AG20443 (cell line): ENCODE data around the gene BAZ2B.
A peak's percentile ranks its signal among the peaks of the same experiment; 100 is the strongest.

Source experiments
- DNase-seq: peaks from one replicate; pipeline ENCODE4 v3.0.0; 2012; ENCODE audit warnings: low spot score, mixed read lengths

Gene BAZ2B

DNA sequence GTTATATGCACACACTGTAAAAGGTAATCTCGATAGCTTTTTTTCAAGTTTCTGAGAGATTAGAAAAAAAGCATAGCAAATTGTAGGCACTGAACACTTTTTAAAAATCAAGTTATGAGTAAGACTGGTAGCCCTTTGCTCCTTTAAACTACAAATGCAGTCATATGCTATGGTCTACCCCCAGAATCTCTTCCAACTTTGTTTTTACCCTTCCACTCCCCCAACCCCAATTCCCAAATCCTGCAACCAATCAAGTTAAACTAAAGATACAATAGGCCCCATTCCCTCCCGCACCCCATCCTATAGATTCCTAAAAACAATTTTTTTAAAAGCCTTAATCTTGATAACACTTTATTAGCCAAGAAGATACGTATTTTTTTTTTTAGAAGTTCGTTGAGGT is 752 bp upstream of the BAZ2B start:
- no peak for DNase-seq

DNA sequence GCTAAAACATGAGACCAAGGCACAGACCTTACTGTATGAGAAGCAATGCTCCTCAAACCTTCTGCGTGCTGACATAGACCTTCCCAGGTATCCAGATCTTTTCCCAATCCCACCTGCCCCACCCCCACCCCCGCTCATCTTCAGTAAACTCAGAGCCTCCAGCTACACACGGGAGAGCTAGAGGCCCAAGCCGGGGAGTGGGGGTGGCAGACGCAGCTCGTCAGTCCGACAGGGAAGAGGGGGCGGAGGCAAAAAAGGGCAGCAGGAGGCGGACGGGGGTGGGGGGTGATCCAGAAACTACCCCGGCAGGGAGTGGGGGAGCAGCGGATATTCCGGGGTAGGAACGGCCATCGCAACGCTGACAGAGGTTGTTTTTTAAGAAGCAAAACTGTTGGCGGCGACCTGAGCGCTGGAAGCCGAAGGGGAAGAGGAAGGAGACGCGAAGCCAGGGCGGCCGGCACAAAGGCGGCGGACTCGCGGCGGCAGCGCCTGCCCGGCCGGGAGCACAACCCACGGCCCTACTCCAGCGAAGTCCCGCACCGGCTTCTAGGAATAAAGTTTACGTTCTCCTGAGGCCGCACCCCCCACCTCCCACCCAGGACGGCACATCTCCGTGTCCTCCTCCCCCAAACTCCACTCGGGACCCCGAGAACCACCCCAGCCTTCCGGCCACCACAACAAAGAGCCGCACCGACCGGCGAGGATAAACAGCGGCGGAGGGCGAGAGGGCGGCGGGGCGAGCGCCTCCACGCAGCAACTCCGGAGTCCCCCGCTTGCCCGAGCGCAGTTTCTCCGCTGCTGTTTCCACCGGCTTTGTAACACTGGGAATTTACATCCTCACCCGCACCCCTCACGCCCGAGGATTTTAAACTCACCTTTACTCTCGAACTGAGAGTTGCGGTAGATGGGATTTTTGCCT is 722 bp downstream of the BAZ2B start:
- peak; percentile 92 for DNase-seq

DNA sequence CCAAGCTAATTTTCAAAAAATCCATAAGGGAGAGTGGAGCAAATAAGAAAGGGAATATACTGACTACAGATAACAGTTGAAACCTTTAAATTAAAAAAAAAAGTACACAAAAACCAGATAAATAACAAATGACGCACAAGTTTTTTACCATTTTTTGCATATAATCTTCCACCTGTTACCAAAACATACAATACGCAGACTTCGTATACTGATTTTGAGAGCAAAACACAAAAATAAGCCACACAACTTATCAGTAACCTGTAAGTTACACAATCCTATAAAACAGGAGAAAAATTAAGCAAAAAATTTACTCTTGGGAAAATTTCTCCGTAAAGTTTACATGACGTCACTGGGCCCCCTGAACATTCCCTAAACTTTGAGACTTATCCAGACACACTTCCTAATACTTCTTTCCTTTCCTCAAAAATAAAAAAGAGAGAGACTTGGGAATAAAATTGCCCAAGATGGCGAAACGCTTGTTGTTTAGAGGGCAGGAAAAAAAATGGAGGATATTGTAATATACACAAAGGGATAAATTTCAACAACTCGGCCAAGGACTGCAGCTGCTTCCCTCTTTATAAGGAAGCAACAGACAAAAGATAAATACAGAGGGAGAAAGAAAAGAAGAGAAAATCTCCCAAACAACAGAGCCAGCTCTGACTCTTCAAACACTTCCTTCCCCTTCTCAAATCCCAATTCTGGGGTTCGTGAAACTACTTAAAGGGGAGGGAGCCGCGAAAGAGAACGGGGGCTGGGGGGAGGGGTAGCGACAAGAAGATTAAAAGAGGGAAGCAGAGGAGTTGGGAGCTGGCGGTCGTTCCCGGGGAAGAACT is 1.6 kb downstream of the BAZ2B start:
- peak; percentile 50 for DNase-seq

DNA sequence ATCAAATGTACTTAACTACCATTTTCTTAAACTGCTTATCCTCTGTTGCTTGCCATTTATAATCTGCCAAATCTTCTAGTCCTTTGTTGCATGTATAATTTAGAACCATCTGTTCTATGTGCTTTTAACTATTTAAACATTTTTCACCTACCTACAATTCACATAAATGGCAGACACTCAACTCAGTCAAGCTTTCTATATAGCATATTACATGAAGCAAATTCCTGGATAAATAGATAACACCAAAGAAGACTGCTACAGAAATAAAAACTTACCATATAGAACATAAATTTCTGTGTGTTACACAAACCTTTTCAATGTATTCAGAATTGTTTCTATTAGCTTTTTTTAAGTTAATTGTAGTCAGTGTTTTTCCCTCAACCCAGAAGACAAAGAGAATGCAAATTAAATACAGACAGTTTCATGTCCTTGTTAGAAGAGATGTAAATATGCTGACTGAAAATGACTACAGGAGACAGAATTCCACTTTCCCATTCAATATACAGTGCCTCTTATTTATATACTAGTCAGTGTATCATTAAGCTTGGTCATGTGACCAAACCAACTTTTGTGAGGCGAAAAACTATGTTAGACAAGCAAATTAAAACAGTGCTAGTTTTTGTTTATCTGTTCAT is 2.6 kb downstream of the BAZ2B start:
- no peak for DNase-seq

DNA sequence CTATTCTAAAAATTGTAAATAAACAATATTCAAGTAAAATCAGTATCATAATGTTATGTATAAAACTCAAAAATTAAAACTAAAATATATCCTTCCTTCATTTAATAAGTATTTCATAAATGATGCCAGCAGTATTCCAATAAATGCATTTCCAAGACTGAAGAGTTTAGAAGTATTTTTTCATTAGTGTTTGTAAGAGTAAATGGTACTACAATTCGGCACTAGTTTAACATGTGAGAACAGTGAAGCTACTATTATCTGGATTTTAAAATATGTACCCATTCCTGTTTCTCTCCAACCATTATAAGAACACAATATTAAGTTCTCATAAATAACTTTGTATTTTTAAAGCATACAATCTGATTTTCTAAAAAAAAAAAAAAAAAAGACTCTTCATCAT is 3.3 kb downstream of the BAZ2B start:
- no peak for DNase-seq

DNA sequence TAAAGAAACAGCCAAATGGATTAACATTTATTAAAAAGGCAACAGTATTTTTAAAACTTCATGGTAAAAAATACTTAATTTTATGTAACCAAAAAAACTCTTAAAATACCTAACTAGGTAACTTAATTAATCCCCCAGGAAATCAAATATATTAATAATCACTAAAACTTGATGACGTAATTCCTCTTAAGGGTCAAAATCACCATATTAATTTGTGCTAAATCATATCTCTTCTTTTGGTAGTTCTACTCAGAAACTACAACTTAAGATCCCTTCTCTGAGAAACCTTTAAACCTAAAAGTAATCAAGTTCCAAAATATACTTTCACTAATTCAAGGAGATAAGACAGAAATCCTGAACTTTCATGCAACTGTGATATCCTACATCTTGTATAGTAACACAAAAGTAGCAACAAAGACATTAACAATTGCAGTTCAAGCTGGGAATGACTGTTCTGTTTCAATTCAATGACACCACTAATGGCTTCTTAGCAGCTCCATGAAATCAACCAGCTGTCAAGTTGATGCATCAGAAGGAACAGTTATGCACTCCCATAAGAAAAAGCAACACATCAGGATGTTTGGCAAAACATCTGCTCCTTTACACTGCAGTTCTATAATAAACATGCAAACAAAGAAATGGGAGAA is 4.0 kb downstream of the BAZ2B start:
- no peak for DNase-seq

DNA sequence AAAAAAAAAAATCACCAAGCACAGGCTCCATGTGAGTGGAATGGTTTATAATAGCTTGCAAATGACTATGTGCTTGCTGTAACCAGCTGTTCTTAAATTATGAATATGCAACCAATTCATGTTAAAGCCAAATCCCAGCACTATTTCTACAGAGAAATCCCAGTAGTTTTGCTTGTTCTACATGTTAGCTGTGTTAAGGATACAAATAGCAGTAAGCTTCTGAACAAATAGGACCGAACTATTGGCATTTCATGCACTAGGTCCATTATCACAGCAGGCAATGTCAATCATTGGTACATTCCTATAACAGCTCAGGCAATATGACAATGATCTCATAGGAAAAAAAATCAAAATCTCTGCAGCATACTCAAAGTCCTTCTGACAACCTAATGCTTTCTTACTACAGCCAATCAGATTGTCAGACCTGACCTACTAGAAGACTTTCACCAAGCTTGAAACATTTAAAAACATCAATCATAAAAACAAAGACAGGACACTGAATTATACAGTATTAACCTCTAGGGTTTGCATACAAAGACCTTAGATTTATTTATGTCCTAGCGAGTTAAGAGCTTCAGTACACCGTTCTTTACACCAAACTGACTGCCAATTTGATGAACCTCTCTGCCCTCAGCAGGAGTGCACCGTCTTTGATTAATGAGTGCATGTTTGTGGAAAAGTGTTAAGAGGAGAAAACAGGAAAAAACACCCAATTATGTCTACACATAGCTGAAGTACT is 6.4 kb downstream of the BAZ2B start:
- no peak for DNase-seq

DNA sequence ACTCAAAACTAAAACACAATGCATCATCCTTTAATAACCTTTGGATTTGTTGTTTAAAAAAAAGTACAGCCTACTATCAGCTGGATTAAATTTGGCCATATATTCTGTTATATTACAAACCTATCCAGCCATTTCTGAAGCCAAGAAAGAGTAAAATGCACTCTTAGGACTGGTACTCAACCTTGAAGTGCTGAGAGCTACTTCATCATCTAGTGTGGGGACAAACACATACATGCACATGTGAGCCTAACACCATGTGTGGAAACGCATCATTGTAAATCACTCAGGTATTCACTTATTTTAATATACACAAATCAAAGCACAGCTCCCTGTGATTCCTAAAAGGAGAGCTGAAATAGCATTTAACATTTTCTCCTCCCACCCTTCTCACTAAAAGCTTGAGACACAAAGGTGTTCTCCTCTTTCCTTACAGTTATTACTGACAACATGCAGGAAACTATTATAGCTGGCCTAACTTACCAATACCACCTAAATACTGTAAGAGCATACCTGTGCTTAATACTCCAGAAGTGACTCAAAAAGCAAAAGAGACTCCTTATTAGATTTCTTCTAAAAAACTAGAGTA is 7.5 kb downstream of the BAZ2B start:
- no peak for DNase-seq

DNA sequence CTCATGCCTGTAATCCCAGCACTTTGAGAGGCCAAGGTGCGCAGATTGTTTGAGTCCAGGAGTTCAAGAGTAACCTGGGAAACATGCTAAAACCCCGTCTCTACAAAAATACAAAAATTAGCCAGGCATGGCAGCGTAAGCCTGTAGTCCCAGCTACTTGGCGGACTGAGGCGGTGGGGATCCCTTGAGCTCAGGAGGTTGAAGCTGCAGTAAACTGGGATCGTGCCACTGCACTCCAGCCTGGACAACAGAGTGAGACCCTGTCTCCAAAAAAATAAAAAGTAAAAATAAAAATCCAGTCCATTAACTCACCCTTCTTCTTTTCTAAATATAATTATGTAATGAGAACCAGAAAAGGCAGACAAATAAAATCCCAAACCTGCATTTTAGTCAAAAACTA is 8.2 kb downstream of the BAZ2B start:
- DNase-seq, result no peak

DNA sequence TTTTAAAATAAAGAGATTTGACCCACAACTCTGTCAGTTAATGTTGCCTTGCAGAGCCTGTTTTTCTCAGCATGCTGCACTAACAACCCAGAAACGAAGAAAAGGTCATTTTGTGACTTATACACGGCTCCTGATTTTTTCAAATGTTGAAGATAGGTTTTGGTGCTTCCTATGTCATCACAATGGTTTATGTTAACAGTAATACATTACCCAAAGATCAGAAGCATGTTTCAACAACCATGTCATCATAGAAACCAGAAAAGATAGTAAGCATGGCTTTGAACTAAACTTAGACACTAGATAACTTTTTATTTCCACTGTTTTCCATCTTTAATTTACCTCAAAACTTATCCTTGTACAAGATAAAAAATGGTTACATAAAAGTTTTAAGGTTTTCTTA is 10.1 kb downstream of the BAZ2B start:
- no peak for DNase-seq

DNA sequence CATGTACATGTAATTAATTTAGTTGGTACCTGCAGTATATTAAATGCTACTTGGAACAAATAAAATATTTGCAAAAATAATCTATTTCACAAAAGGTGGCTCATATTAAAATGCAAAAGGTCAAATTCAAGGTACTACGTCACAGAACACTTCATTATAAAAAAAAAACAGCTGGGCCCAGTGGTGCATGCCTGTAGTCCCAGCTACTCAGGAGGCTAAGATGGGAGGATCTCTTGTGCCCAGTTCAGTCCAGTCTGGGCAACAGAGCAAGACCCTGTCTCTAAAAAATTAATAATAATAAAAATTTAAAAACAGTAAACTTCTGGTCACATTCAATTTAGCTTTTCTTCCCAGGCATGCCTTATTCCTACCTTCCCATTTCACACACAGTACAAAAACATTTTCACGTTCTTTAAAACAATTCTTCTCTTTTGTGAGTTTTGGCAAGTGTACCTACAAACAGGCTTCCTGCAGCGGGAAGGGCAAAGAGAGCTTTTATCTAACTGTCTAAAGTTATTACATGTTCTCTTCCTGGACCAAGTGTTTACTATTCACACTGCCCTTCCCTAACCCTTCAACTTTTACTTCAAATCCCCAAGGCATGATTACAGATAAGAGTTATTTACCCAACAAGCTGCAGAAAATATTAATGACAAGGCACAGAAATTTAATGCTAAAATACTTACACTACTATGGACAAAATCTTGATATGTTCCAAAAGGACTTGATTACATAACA is 10.7 kb downstream of the BAZ2B start:
- DNase-seq, result no peak

DNA sequence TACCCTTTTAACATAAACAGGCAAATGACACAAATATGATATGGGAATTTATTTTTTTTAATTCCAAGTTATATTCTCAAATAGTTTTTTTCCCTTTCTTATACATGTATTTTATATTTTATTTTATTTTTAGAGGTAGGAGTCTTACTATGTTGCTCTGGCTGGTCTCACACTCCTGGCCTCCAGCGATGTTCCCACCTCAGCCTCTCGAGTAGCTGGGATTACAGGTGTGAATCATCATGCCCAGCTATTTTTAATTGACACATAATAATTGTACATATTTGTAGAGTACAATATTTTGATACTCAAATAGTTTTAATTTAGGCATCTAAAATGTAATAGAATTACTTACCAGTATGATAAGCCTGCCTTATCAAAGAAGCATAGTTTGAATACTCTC is 12.2 kb downstream of the BAZ2B start:
- DNase-seq, result no peak

DNA sequence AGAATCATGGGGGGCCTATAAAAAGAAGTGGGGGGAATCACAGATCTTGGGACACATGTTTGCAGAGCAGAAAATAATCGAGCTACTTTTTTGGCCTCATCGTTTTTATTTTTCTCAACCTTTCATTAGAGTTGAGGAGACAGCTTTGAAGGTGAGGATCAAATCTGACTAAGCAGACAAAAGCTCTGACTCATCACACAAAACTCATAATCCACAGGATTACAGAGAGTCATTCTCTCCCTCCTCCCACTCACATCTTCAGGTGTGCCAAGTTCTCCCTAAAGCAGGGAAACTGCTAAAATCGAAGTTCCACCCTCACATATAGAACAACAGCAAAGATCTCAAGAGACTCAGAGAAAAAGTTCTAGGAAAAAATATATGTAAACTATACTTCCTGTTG is 15.6 kb downstream of the BAZ2B start:
- peak; percentile 22 for DNase-seq

DNA sequence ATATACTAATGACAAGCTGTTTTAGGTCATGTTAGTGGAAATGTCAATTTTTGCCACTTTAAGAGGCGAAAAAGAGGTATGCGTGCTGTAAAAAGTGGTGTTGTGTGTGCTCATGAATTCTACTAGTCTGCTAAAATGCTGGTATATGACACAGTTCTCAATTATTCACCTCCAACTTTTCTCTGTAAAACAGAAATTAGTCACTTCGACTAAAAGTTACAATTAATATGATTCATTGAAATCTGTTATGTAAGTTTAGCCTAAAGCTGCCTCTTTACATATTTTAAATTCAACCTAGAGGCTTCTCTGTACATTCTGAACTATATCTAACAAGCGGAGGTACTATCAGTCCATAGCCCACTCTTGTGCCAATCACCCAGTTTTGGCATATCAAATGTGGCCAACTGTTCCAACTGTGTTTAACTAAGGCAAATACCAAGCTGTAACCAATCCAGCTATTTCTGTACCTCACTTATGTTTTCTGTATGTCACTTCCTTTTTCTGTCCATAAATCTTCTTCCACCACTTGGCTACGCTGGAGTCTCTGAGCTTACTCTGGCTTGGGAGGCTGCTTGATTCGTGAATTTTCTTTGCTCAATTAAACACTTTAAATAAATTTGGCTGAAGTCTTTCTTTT is 20.8 kb downstream of the BAZ2B start:
- no peak for DNase-seq

DNA sequence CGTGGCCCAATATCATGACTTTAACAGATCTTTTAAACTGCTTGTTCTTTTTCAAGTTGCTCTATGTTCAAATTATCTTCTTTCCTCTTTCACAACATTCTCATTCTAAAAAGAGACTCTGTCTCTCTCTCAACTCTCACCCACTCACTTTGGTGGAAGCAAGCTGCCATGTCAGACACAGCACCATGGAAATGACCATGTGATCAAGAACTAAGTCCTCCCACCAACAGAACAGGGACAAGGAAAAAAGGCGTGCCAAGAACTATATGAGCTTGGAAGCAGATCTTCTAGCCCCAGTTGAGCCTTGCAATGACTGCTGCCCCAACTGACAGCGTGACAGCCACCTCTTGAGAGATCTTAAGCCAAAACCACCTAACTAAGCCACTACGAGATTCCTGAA is 23.9 kb downstream of the BAZ2B start:
- no peak for DNase-seq

DNA sequence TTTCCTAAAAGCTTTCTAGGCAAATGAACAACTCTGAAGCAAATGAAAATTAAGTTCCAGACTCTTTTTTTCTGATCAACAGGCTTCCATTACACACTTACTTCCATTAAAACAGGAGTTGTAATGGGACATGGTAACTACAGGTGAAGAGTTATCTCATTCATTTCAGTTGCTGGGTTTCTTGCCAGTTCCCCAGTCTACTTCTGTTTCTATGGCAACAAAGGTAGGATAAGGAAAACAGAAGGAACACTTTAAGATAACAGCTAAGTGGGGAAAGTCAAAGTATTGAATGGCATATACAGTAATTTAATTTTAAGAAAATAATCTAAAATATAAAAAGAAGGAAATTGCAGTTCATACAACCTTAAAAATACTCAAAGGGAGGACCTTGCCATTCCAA is 25.1 kb downstream of the BAZ2B start:
- DNase-seq, result no peak

DNA sequence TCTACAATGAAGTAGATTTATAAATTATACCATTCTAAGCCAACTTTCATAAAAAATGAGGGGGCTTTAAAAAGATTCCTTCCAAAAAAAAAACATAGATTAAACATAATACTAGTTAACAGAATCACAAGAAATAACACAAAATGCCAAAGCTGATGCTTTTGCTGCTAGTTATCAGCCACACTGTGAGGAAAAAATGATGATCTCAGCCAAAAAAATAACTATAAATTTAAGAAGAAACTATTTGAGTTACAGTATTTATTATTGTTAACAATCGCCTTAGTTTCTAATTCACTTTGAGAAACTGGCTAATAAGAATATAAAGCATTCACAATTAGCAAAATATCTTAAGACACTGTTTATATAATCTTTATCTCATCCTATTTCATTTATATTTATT is 27.1 kb downstream of the BAZ2B start:
- no peak for DNase-seq

DNA sequence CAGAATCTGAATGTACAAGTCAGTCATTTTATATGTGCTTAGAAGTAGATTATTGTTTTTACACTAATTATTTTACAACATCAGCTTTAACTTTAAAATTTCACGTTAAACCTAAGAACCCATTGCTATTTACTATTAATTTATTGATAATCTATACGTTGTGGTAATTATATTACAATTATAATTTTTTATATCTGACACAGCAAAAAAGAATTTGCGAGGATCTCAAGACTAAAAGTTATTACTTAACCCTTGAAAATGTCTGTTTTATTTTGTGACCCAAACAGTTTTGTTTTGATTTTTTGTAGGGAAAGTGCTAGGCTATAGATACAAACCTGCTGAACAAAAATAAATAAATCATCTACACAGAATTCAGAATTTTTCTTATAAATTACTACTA is 30.3 kb downstream of the BAZ2B start:
- DNase-seq, result no peak

DNA sequence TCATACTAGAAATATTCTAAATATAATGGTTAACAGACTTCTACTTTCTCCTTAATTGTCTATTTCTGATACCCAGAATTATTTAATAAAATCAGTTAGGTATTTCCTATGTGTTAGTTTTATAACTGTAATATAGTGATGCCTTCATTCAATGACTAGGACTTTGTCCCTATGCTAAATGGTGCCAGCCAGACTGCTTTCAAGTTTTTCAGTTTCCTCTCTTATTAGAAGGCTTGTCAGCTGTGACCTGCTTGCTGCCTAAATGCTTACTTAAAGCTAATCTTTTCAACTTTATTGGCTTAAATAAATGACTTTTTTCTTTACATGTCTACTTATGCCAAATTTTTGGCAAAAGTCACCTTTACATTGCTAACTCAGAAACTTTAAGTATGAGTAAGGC is 30.7 kb downstream of the BAZ2B start:
- no peak for DNase-seq

DNA sequence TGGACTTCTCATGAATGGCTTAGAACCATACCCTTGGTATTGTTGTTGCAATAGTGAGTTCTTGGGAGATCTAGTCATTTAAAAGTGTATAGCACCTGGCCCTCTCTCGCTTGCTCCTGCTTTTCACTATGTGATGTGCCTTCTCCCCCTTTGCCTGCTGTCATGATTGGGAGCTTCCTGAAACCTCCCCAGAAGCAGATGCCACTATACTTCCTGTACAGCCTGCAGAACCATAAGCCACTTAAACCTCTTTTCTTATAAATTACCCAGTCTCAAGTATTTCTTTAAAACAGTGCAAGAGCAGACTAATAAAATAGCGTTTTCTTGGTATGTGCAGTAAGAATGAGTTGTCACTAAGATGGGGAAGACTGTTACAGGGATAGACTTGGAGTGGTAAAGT is 31.6 kb downstream of the BAZ2B start:
- no peak for DNase-seq
